SU-DHL-6 (cell line): ENCODE measurements around the gene RASD2.
"Not testable (repeated sequence)": the region's sequence is repeated elsewhere in the genome, so short reads cannot be mapped to it uniquely, and the experiment has no call there.

Source experiments
- H2AFZ ChIP-seq: fragments of 200-600 bp; sonication (generic); 2 replicates; pipeline ENCODE4 v1.6.1; 2014; ENCODE audit warnings: low read depth, mild to moderate bottlenecking, moderate library complexity, mixed read lengths, antibody characterized with exemption, low read length; ENCODE audit not compliant: severe bottlenecking
- H3F3A ChIP-seq: fragments of 200-600 bp; shearing (Covaris generic); 2 replicates; pipeline ENCODE4 v1.6.0; 2016; ENCODE audit warnings: antibody characterized with exemption, mild to moderate bottlenecking; ENCODE audit not compliant: insufficient read depth
- H3K27ac ChIP-seq: fragments of 200-600 bp; sonication (generic); 2 replicates; pipeline ENCODE4 v1.5.1; 2016; ENCODE audit warnings: low read depth, mild to moderate bottlenecking, low read length, moderate library complexity, mixed read lengths
- H3K27me3 ChIP-seq: fragments of 200-600 bp; sonication (generic), shearing (Covaris generic); 2 replicates; pipeline ENCODE4 v1.6.0; 2014; ENCODE audit warnings: mild to moderate bottlenecking, low read length
- H3K36me3 ChIP-seq: fragments of 200-600 bp; sonication (generic); 2 replicates; pipeline ENCODE4 v1.6.1; 2014; ENCODE audit warnings: mild to moderate bottlenecking, low read length, mixed read lengths
- H3K4me2 ChIP-seq: fragments of 300-600, 200-600 bp; shearing (Covaris generic), sonication (generic); 2 replicates; pipeline ENCODE4 v1.6.0; 2014; ENCODE audit warnings: low read length, low read depth, mild to moderate bottlenecking; ENCODE audit not compliant: poor library complexity, severe bottlenecking
- H3K4me3 ChIP-seq: fragments of 200-600 bp; sonication (generic); 2 replicates; pipeline ENCODE4 v1.5.1; 2014; ENCODE audit warnings: antibody characterized with exemption, low read length, mild to moderate bottlenecking, mixed read lengths; ENCODE audit not compliant: insufficient read depth, poor library complexity, severe bottlenecking
- H3K79me2 ChIP-seq: fragments of 200-600 bp; sonication (generic); 2 replicates; pipeline ENCODE4 v1.6.1; 2014; ENCODE audit warnings: mild to moderate bottlenecking, low read length, moderate library complexity; ENCODE audit not compliant: insufficient read depth
- H3K9ac ChIP-seq: fragments of 200-600 bp; sonication (generic); 2 replicates; pipeline ENCODE4 v1.7.0; 2014; ENCODE audit warnings: mild to moderate bottlenecking, low read length
- H3K9me2 ChIP-seq: fragments of 200-600 bp; sonication (generic); replicated peaks from 2 replicates; pipeline ENCODE4 v1.6.1; 2014; ENCODE audit warnings: low read length; ENCODE audit not compliant: insufficient read depth
- H3K9me3 ChIP-seq: fragments of 200-600 bp; sonication (generic); 2 replicates; pipeline ENCODE4 v1.6.1; 2014; ENCODE audit warnings: low read length, mixed read lengths; ENCODE audit not compliant: insufficient read depth
- H4K20me1 ChIP-seq: fragments of 200-600 bp; sonication (generic); 2 replicates; pipeline ENCODE4 v1.6.1; 2014; ENCODE audit warnings: low read depth, mild to moderate bottlenecking, antibody characterized with exemption, low read length, moderate library complexity, mixed read lengths
- EZH2phosphoT487 ChIP-seq: fragments of 200-600 bp; sonication (generic), shearing (Covaris generic); conservative IDR thresholded peaks from 2 replicates; pipeline ENCODE4 v1.6.1; 2018; ENCODE audit warnings: mild to moderate bottlenecking, antibody characterized with exemption, low read length, moderate library complexity, mixed read lengths
- TF ChIP-seq, protein P1 (sequence below): fragments of 200-600 bp; sonication (generic); IDR thresholded peaks from one replicate; pipeline ENCODE4 v1.5.1; 2017; ENCODE audit warnings: antibody characterized with exemption, mild to moderate bottlenecking, low read length, moderate library complexity; ENCODE audit not compliant: insufficient read depth, poor library complexity, severe bottlenecking

The RASD2 gene

DNA sequence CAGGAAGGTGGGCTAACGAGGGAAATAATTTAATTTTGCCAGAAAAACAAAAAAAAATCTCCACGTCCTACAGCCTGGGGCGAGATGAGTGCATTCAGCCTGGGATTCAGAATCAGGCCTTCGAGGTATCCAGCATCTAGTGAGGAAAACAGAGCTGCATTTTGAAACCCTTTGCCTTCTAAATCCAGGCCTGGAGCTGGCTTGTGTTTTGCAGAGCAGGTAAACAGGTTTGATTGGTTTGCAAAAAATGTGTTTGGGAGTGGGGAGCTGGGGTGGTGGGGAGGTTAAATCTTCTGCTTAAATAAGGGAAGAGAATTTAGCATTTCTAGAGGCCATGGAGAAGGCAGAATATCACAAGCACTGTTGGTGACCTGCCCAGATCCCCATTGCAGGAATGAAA is 29.7 kb upstream of the RASD2 start:
- TF ChIP-seq EZH2phosphoT487: no peak
- TF ChIP-seq, protein P1, sequence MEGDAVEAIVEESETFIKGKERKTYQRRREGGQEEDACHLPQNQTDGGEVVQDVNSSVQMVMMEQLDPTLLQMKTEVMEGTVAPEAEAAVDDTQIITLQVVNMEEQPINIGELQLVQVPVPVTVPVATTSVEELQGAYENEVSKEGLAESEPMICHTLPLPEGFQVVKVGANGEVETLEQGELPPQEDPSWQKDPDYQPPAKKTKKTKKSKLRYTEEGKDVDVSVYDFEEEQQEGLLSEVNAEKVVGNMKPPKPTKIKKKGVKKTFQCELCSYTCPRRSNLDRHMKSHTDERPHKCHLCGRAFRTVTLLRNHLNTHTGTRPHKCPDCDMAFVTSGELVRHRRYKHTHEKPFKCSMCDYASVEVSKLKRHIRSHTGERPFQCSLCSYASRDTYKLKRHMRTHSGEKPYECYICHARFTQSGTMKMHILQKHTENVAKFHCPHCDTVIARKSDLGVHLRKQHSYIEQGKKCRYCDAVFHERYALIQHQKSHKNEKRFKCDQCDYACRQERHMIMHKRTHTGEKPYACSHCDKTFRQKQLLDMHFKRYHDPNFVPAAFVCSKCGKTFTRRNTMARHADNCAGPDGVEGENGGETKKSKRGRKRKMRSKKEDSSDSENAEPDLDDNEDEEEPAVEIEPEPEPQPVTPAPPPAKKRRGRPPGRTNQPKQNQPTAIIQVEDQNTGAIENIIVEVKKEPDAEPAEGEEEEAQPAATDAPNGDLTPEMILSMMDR: no peak
- Histone ChIP-seq H3F3A (no peaks in the 10 kb centered on the region), H3K9ac (no peak overlapping the region), H3K36me3 (no peaks in the 10 kb centered on the region), H3K79me2 (no peaks in the 10 kb centered on the region), H3K27ac (no peak overlapping the region), H3K4me3 (no peak overlapping the region), H3K9me3 (no peaks in the 10 kb centered on the region), H3K27me3 (no peaks in the 10 kb centered on the region), H2AFZ (no peak overlapping the region), H3K4me2 (no peak overlapping the region), H3K9me2 (no peaks in the 10 kb centered on the region), H4K20me1 (no peaks in the 10 kb centered on the region)

DNA sequence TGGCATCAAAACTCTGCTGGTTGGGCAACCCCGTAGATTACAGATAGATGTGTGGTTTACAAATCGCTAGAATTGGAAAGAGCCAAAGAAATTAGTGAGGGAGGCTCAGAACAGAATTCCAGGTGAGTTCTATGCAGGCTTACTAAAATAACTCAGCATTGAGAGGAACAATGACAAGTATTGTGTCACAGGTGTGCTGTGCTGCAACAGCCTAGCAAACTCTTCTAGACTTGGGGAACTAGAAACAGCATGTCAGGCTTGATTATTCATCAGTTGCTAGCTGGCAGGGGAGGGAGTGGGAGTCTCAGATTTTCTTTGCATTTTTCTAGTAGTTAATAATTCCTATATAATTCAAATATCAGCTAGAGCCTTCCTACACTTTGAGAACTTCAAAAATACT is 26.3 kb upstream of the RASD2 start:
- H3K27me3 ChIP-seq: no peaks in the 10 kb centered on the region
- no peak for TF ChIP-seq EZH2phosphoT487
- TF ChIP-seq, protein P1: no peak
- no peaks in the 10 kb centered on the region for H3K79me2 ChIP-seq
- no peaks in the 10 kb centered on the region for H3K9me3 ChIP-seq
- no peak overlapping the region for H3K4me3 ChIP-seq
- no peaks in the 10 kb centered on the region for H3K9me2 ChIP-seq
- no peaks in the 10 kb centered on the region for H3F3A ChIP-seq
- no peak overlapping the region for H2AFZ ChIP-seq
- no peak overlapping the region for H3K27ac ChIP-seq
- H3K9ac ChIP-seq: no peak overlapping the region
- H3K4me2 ChIP-seq: no peak overlapping the region
- no peaks in the 10 kb centered on the region for H3K36me3 ChIP-seq
- H4K20me1 ChIP-seq: no peaks in the 10 kb centered on the region

DNA sequence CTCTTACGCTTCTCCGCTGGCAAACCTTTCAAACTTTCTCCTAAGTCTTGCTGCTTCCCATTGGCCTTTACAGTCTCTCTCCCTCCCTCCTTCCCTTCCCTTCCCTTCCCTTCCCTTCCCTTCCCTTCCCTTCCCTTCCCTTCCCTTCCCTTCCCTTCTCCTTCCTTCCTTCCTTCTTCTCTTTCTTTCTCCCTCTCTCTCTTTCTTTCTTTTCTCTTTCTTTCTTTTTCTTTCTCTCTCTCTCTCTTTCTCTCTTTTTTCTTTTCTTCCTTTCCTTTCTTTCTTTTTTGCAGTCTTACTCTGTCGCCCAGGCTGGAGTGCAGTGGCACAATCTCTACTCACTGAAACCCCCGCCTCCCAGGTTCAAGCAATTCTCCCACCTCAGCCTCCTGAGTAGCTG is 24.7 kb upstream of the RASD2 start:
- not testable (repeated sequence) for H3K36me3 ChIP-seq, H3K4me2 ChIP-seq, H3F3A ChIP-seq, H3K9me2 ChIP-seq, H3K79me2 ChIP-seq, H3K4me3 ChIP-seq, H3K27me3 ChIP-seq, H2AFZ ChIP-seq, H3K27ac ChIP-seq, H4K20me1 ChIP-seq, H3K9ac ChIP-seq, H3K9me3 ChIP-seq

DNA sequence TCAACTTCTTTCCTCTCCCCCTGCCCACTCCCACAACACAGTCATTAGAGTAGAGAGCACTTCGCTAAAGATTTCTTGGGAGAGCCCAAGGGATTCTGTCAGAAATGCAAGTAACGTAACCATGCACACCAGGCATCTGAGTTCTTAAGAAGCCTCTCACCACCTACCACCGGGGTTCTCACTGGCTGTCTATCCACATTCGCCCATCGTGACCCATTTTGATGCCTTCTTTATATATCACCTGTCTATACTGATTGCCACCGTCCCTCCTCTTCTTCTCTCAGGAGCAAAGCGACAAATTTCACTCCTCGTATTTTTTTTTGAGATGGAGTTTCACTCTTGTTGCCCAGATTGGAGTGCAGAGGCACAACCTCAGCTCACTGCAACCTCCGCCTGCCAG is 23.9 kb upstream of the RASD2 start:
- no peaks in the 10 kb centered on the region for H3K9me3 ChIP-seq
- H3F3A ChIP-seq: no peaks in the 10 kb centered on the region
- H3K4me2 ChIP-seq: no peak overlapping the region
- no peak overlapping the region for H3K27ac ChIP-seq
- no peak overlapping the region for H3K4me3 ChIP-seq
- H3K9me2 ChIP-seq: no peaks in the 10 kb centered on the region
- no peaks in the 10 kb centered on the region for H3K27me3 ChIP-seq
- TF ChIP-seq, protein P1: no peak
- no peak for TF ChIP-seq EZH2phosphoT487
- no peak overlapping the region for H2AFZ ChIP-seq
- H4K20me1 ChIP-seq: no peaks in the 10 kb centered on the region
- H3K79me2 ChIP-seq: no peaks in the 10 kb centered on the region
- no peak overlapping the region for H3K9ac ChIP-seq
- no peaks in the 10 kb centered on the region for H3K36me3 ChIP-seq
